ENCODE measurements around the gene RSRC2. TPM values are rescaled to one million over a fixed set of nuclear protein-coding genes. Genes with fewer than 3 reads are reported as not detected.

The RSRC2 gene
- total RNA-seq, 1 experiment from 2014 or later = 87.3 TPM

- H3K9me2 ChIP-seq (replicated peaks; ENCODE audit: low read length) = no peaks in the 10 kb centered on the region
- TF ChIP-seq CTCF (conservative IDR thresholded peaks at IDR 0.05; ENCODE audit: low read depth, low read length) = no peak
- no peak for TF ChIP-seq EZH2 (IDR thresholded peaks at IDR 0.05; ENCODE audit: low read length, unreplicated experiment)
- TF ChIP-seq EZH2phosphoT487 (IDR thresholded peaks at IDR 0.05; ENCODE audit: borderline replicate concordance, low read length) = no peak
- peaks cover 54% of the 10 kb centered on the region for H3K36me3 ChIP-seq (ENCODE audit: low read depth, low read length)
- ChIA-PET POLR2A (ENCODE audit: unreplicated experiment) (no interaction called here), CTCF (no interaction called here)
- H2AFZ ChIP-seq (ENCODE audit: low read length) = no peak overlapping the region
- no TSS peak for BruUV-seq (replicated peaks)
- H3K27me3 ChIP-seq (ENCODE audit: low read length) = no peaks in the 10 kb centered on the region
- peaks cover 6% of the 10 kb centered on the region; the same call in 1 of the 2 replicates for H3K4me1 ChIP-seq (ENCODE audit: insufficient read depth, low read length)
- intact Hi-C loops (cut with micrococcal nuclease) = no loop called here
- no peak overlapping the region for H3K27ac ChIP-seq (ENCODE audit: low read length)
- no peak overlapping the region for H3K4me2 ChIP-seq (ENCODE audit: low read length)
- no peak overlapping the region for H3K4me3 ChIP-seq (ENCODE audit: low read length)
- no peaks in the 10 kb centered on the region for H4K20me1 ChIP-seq (ENCODE audit: low read length)
- H3F3A ChIP-seq (ENCODE audit: low read length, unreplicated experiment) = peaks cover 32% of the 10 kb centered on the region
- peaks cover 17% of the 10 kb centered on the region for H3K79me2 ChIP-seq (ENCODE audit: low read length)
- no peak for DNase-seq
- H3K9ac ChIP-seq (ENCODE audit: low read length) = no peak overlapping the region
- no peaks in the 10 kb centered on the region for H3K9me3 ChIP-seq (ENCODE audit: low read length)
- no peak for ATAC-seq
Measured at GRCh38 chr12:122503783-122504590, 22.7 kb downstream of the RSRC2 start.

GRCh38 chr12:122503147-122503751 lies 23.5 kb downstream of the RSRC2 start:
- Histone ChIP-seq H3K9me3 (ENCODE audit: low read length) (no peaks in the 10 kb centered on the region), H3K36me3 (ENCODE audit: low read depth, low read length) (peaks cover 47% of the 10 kb centered on the region), H3K27me3 (ENCODE audit: low read length) (no peaks in the 10 kb centered on the region), H3K9ac (ENCODE audit: low read length) (no peak overlapping the region), H3F3A (ENCODE audit: low read length, unreplicated experiment) (peaks cover 32% of the 10 kb centered on the region), H3K9me2 (replicated peaks; ENCODE audit: low read length) (no peaks in the 10 kb centered on the region), H3K4me2 (ENCODE audit: low read length) (no peak overlapping the region), H3K79me2 (ENCODE audit: low read length) (peaks cover 24% of the 10 kb centered on the region), H3K4me3 (ENCODE audit: low read length) (no peak overlapping the region), H2AFZ (ENCODE audit: low read length) (no peak overlapping the region), H3K4me1 (ENCODE audit: insufficient read depth, low read length) (peaks cover 13% of the 10 kb centered on the region; the same call in 1 of the 2 replicates), H4K20me1 (ENCODE audit: low read length) (no peaks in the 10 kb centered on the region), H3K27ac (ENCODE audit: low read length) (no peak overlapping the region)
- DNase-seq = no peak
- TF ChIP-seq EZH2phosphoT487 (IDR thresholded peaks at IDR 0.05; ENCODE audit: borderline replicate concordance, low read length) (no peak), CTCF (conservative IDR thresholded peaks at IDR 0.05; ENCODE audit: low read depth, low read length) (no peak), EZH2 (IDR thresholded peaks at IDR 0.05; ENCODE audit: low read length, unreplicated experiment) (no peak)
- intact Hi-C loops (cut with micrococcal nuclease) = no loop called here
- BruUV-seq (replicated peaks) = no TSS peak
- POLR2A ChIA-PET (ENCODE audit: unreplicated experiment) = interaction anchor here (0.6 kb wide), 1 partner anchor 9 kb away, joined by 7 read pairs; no protein-coding TSS in a partner anchor
- CTCF ChIA-PET = interaction anchor here (0.6 kb wide), 1 partner anchor 51 kb away, joined by 7 read pairs; no protein-coding TSS in a partner anchor
- no peak for ATAC-seq

Measured in PC-3 (cell line).